Measurements from ENCODE around the gene TMEM31.

The TMEM31 gene

GRCh38 chrX:103681443-103681842 is 29.3 kb upstream of the TMEM31 start:
- peaks cover 2% of the 10 kb centered on the region; the same call in 1 of the 2 replicates for H3K4me1 ChIP-seq (ENCODE audit: control insufficient read depth, insufficient read depth, low read length)
- no peak for TF ChIP-seq ZNF596 (tag by site-specific recombination; IDR thresholded peaks at IDR 0.05)
- TF ChIP-seq ZNF645 (tag by site-specific recombination; IDR thresholded peaks at IDR 0.05) = no peak
- TF ChIP-seq SP3 (tag by site-specific recombination; IDR thresholded peaks at IDR 0.05) = no peak
- no peak for TF ChIP-seq ZNF529 (tag by site-specific recombination; IDR thresholded peaks at IDR 0.05; ENCODE audit: insufficient replicate concordance)
- TF ChIP-seq ZNF16 (tag by site-specific recombination; IDR thresholded peaks at IDR 0.05; ENCODE audit: low read depth) = no peak
- no peak for TF ChIP-seq ZNF473 (tag by site-specific recombination; IDR thresholded peaks at IDR 0.05)
- no peak for TF ChIP-seq ZNF175 (tag by site-specific recombination; IDR thresholded peaks at IDR 0.05)
- no peak for TF ChIP-seq ZNF169 (tag by site-specific recombination; IDR thresholded peaks at IDR 0.05)
- TF ChIP-seq ELK4 (IDR thresholded peaks at IDR 0.05; ENCODE audit: borderline replicate concordance, low read depth, low read length) = no peak
- no peak for TF ChIP-seq ZNF426 (tag by site-specific recombination; IDR thresholded peaks at IDR 0.05)
- no peak for TF ChIP-seq MZF1 (tag by site-specific recombination; IDR thresholded peaks at IDR 0.05; ENCODE audit: borderline replicate concordance)
- TF ChIP-seq ZNF558 (tag by site-specific recombination; IDR thresholded peaks at IDR 0.05) = no peak
- TF ChIP-seq KLF16 (tag by site-specific recombination; IDR thresholded peaks at IDR 0.05) = no peak
- TF ChIP-seq ZNF280C (tag by site-specific recombination; IDR thresholded peaks at IDR 0.05) = no peak
- no peak for TF ChIP-seq ZNF488 (tag by site-specific recombination; IDR thresholded peaks at IDR 0.05)
- TF ChIP-seq YY2 (tag by site-specific recombination; IDR thresholded peaks at IDR 0.05) = no peak
- no peak for TF ChIP-seq KLF17 (tag by site-specific recombination; IDR thresholded peaks at IDR 0.05)
- no peaks in the 10 kb centered on the region for H3K9me3 ChIP-seq (ENCODE audit: control insufficient read depth, insufficient read depth, low read depth, low read length)
- no peak overlapping the region for H3K27ac ChIP-seq (ENCODE audit: extremely low read depth, low read depth, low read length)
- no peak overlapping the region for H3K4me3 ChIP-seq (ENCODE audit: low read depth, low read length)
- peaks cover 51 to 86% of the 10 kb centered on the region in 2 experiments for H3K36me3 ChIP-seq (ENCODE audit: control insufficient read depth in 2 of 2, insufficient read depth in 1 of 2, low read length in 2 of 2)
- ChIA-PET CTCF (no interaction called here), POLR2A (no interaction called here)

GRCh38 chrX:103685396-103685795 is 25.3 kb upstream of the TMEM31 start:
- ChIA-PET CTCF (interaction anchor here (0.6 to 1.4 kb wide), 4 partner anchors 25 to 149 kb away, joined by 3 to 8 read pairs (median 4); partner anchors contain the start of gene TMEM31), POLR2A (interaction anchor here (0.6 to 2.7 kb wide), 4 partner anchors 9 to 74 kb away, joined by 3 to 11 read pairs (median 4); partner anchors contain the start of gene TCEAL1)
- H3K4me3 ChIP-seq (ENCODE audit: low read depth, low read length) = peak overlapping the region; percentile 80
- peaks cover 2% of the 10 kb centered on the region; the same call in 1 of the 2 replicates for H3K4me1 ChIP-seq (ENCODE audit: control insufficient read depth, insufficient read depth, low read length)
- H3K36me3 ChIP-seq (ENCODE audit: control insufficient read depth in 2 of 2, insufficient read depth in 1 of 2, low read length in 2 of 2) = peaks cover 32 to 47% of the 10 kb centered on the region in 2 experiments
- H3K9me3 ChIP-seq (ENCODE audit: control insufficient read depth, insufficient read depth, low read depth, low read length) = no peaks in the 10 kb centered on the region
- peak overlapping the region; percentile 37; the same call in 1 of the 2 replicates for H3K27ac ChIP-seq (ENCODE audit: extremely low read depth, low read depth, low read length)
- TF ChIP-seq ZNF175 (tag by site-specific recombination; IDR thresholded peaks at IDR 0.05) (no peak), KLF17 (tag by site-specific recombination; IDR thresholded peaks at IDR 0.05) (no peak), GLI2 (tag by site-specific recombination; IDR thresholded peaks at IDR 0.05; ENCODE audit: borderline replicate concordance, low read depth) (no peak), ZNF138 (tag by site-specific recombination; IDR thresholded peaks at IDR 0.05; ENCODE audit: borderline replicate concordance) (no peak), ZNF133 (tag by site-specific recombination; IDR thresholded peaks at IDR 0.05) (no peak), ZNF747 (tag by site-specific recombination; IDR thresholded peaks at IDR 0.05) (no peak), YY1 (tag by site-specific recombination; IDR thresholded peaks at IDR 0.05) (no peak), ZNF2 (tag by site-specific recombination; IDR thresholded peaks at IDR 0.05) (no peak), ZNF548 (tag by site-specific recombination; IDR thresholded peaks at IDR 0.05) (no peak), GLIS2 (tag by site-specific recombination; IDR thresholded peaks at IDR 0.05) (no peak), HIC1 (tag by site-specific recombination; IDR thresholded peaks at IDR 0.05) (no peak)

All from HEK293 (cell line).